Endodermal cell (in vitro differentiated cells): ENCODE data around the gene SH3PXD2A. TPM values are rescaled to one million over a fixed set of nuclear protein-coding genes. Genes with fewer than 3 reads are reported as not detected.

Source experiments
- DNase-seq: peaks from one replicate; pipeline ENCODE4 v3.0.0-alpha.2; 2017
- H3K27ac ChIP-seq: 2 replicates; pipeline ENCODE4 v1.5.1; 2013; ENCODE audit warnings: mild to moderate bottlenecking, low read depth, low read length, moderate library complexity
- H3K27me3 ChIP-seq: 2 replicates; pipeline ENCODE4 v1.6.1; 2013; ENCODE audit warnings: mild to moderate bottlenecking, low read length, moderate library complexity; ENCODE audit not compliant: insufficient read depth, control insufficient read depth, poor library complexity, severe bottlenecking
- H3K36me3 ChIP-seq: 2 replicates; pipeline ENCODE4 v1.7.0; 2013; ENCODE audit warnings: mild to moderate bottlenecking, low read length, moderate library complexity; ENCODE audit not compliant: control insufficient read depth, insufficient read depth
- H3K4me1 ChIP-seq: one replicate; pipeline ENCODE4 v1.7.0; 2013; ENCODE audit warnings: low read length; ENCODE audit not compliant: control insufficient read depth, insufficient read depth
- H3K4me3 ChIP-seq: 2 replicates; pipeline ENCODE4 v1.5.1; 2013; ENCODE audit warnings: mild to moderate bottlenecking, low read length, moderate library complexity
- H3K9ac ChIP-seq: 2 replicates; pipeline ENCODE4 v1.6.1; 2013; ENCODE audit warnings: mild to moderate bottlenecking, low read length, moderate library complexity; ENCODE audit not compliant: poor library complexity, severe bottlenecking; ENCODE audit errors: extremely low read depth
- H3K9me3 ChIP-seq: 2 replicates; pipeline ENCODE4 v1.6.1; 2013; ENCODE audit warnings: mild to moderate bottlenecking, low read length, moderate library complexity; ENCODE audit not compliant: control insufficient read depth
- H3K27ac Mint-ChIP-seq: 2 replicates; pipeline ENCODE4 v1.8.0; 2020; ENCODE audit warnings: mixed read lengths
- H3K27me3 Mint-ChIP-seq: 2 replicates; pipeline ENCODE4 v1.8.0; 2021; ENCODE audit warnings: mild to moderate bottlenecking, mixed read lengths; ENCODE audit not compliant: insufficient read depth
- H3K36me3 Mint-ChIP-seq: 2 replicates; pipeline ENCODE4 v1.8.0; 2020; ENCODE audit warnings: low read depth, mixed read lengths
- H3K4me1 Mint-ChIP-seq: 2 replicates; pipeline ENCODE4 v1.8.0; 2020; ENCODE audit warnings: mixed read lengths
- H3K4me3 Mint-ChIP-seq: 2 replicates; pipeline ENCODE4 v1.8.0; 2020; ENCODE audit warnings: mild to moderate bottlenecking, moderate library complexity, mixed read lengths
- H3K9me3 Mint-ChIP-seq: 2 replicates; pipeline ENCODE4 v1.8.0; 2020; ENCODE audit warnings: mild to moderate bottlenecking, mixed read lengths
- WGBS, 2 experiments: methylation state at CpG; one replicate each; pipeline versions ENCODE4 v1.1.5 to v1.1.7; 2013; ENCODE audit warnings: missing lambda C conversion rate in 2 of 2, mixed read lengths in 1 of 2; ENCODE audit not compliant: insufficient coverage in 1 of 2, insufficient read length in 1 of 2; 5-methylcytosine and 5-hydroxymethylcytosine counted together
- total RNA-seq, 2 donors: library from RNA; stranded (reverse); fragmentation: NEBNext Ultra II Directional in 1 of 2; extraction: Animal tissue kit (Norgen Biotek cat#: 25700) in 1 of 2; gene quantifications; 2 replicates in 1 of 2; 3 replicates in 1 of 2; pipeline ENCODE4 v1.2.1, GENCODE V29; 2021
- TF ChIP-seq, protein P1 (sequence below): fragments of 200-600 bp; sonication (generic); conservative IDR thresholded peaks from 2 replicates; pipeline ENCODE4 v1.5.0; 2021; ENCODE audit warnings: antibody characterized with exemption, mild to moderate bottlenecking

Gene SH3PXD2A
- total RNA-seq, 2 donors from 2014 or later, result 15.7 to 22.6 TPM

DNA sequence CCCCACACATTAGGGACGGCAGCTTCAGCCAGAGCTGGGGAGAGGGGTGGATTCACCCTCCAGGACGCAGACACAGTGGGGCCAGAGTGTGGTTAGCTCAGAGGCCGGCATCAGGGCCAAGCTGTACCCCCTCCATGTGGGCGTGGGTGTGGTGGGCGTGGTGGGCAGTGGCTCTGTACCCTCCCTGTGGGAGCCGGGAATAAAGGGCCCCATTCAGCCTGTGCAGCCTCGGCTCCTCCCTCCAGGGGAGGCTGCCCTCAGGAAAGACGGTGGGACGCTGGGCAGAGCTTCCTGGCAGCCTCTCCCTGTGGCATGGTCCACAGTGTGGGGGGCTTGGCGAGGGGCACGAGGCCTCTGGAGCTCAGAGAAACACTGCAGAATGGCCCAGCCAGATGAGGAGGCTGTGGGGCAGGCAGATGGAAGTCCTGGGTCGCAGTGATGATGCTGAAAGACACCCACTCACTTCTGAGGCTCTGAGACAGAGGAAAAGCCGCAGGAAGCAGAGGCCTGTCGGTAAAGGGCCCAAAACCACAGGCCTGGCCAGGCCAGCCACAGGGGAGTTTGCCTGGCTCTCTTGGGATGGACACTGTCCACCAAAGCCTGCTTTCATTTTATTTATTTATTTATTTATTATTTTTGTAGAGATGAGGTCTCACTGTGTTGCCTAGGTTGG, 108.0 kb downstream of the SH3PXD2A start:
- H3K9me3 ChIP-seq, result peaks cover 4% of the 10 kb centered on the region

DNA sequence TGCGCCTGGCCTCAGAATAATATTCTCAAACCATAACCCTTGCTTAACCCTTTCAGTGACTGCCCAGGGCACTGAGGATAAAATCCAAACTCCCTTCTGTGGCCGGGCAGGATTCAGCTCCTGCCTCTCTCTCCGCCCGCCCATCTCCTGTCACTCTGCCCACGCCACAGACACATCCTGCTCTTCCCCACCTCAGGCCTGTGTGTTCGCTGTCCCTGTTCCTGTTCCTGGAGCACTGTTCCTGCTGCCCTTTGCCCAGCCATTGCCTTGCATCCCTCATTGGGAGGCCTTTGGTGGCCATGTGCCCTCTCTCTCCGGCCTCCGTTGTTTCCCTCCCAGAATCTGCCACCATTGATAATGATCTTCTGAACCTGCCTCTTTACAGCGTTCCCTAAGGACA, 108.8 kb downstream of the SH3PXD2A start:
- no peaks in the 10 kb centered on the region for H3K27me3 Mint-ChIP-seq
- H3K27ac Mint-ChIP-seq, result no peak overlapping the region

More for the DNA sequence above, 108.0 kb downstream of the SH3PXD2A start:
- Mint-ChIP-seq H3K27me3 (no peaks in the 10 kb centered on the region), H3K27ac (no peak overlapping the region), H3K4me3 (no peak overlapping the region), H3K9me3 (peaks cover 2% of the 10 kb centered on the region), H3K4me1 (no peaks in the 10 kb centered on the region), H3K36me3 (peaks cover 2% of the 10 kb centered on the region)
- H3K4me1 ChIP-seq, result no peaks in the 10 kb centered on the region
- TF ChIP-seq, protein P1, sequence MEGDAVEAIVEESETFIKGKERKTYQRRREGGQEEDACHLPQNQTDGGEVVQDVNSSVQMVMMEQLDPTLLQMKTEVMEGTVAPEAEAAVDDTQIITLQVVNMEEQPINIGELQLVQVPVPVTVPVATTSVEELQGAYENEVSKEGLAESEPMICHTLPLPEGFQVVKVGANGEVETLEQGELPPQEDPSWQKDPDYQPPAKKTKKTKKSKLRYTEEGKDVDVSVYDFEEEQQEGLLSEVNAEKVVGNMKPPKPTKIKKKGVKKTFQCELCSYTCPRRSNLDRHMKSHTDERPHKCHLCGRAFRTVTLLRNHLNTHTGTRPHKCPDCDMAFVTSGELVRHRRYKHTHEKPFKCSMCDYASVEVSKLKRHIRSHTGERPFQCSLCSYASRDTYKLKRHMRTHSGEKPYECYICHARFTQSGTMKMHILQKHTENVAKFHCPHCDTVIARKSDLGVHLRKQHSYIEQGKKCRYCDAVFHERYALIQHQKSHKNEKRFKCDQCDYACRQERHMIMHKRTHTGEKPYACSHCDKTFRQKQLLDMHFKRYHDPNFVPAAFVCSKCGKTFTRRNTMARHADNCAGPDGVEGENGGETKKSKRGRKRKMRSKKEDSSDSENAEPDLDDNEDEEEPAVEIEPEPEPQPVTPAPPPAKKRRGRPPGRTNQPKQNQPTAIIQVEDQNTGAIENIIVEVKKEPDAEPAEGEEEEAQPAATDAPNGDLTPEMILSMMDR, result no peak
- H3K9ac ChIP-seq, result no peak overlapping the region
- WGBS, 2 experiments, result 88 to 94% methylated on average over 3 to 14 of the region's 14 CpGs
- H3K27me3 ChIP-seq, result no peaks in the 10 kb centered on the region
- no peak overlapping the region for H3K4me3 ChIP-seq
- DNase-seq, result no peak
- no peaks in the 10 kb centered on the region for H3K36me3 ChIP-seq
- no peak overlapping the region for H3K27ac ChIP-seq

DNA sequence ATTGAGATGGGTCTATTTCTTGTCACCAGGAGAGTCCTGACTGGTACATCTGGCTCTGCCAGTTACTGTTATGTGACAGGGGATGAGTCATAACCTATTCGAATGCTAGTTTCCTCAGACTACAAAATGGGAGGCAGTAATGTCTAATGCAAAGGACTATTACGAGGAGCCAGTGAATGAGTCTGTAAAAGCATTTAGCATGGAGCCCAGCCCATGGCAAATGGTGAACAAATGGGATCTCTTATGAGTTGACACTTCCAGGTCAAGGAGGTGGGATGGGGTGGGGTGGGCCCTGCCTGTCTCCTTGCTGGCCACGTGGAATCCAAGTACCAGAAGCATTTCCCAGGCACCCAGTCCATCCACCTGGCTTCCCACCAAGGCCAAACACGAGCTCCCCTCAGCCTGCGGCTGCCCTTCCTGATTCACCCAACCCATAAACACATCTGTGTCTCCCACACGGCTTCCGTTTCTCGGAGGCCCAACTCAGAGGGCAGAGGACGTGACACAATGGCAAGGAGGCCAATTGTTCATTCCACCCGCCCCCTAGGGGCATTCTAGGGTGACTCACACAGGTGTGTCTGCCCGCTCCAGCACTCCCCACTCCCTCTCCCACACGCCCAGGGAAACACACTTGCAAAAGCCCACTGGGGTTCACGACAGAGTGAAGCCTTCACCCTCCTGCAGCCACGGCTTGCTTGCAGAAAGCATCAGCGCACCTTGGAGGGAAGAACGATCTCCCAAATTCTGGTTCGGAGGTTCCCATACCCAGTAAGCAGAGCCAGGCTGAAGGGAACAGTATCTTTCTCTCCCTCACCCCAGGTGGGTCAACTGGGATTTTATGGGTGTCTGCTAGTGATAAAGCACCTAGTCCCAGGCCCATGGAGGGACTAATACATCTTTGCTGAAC, 109.8 kb downstream of the SH3PXD2A start:
- DNase-seq, result peak; percentile 63
- no peaks in the 10 kb centered on the region for H3K27me3 Mint-ChIP-seq
- peaks cover 2% of the 10 kb centered on the region for H3K36me3 Mint-ChIP-seq
- no peaks in the 10 kb centered on the region for H3K4me1 Mint-ChIP-seq
- Histone ChIP-seq H3K27me3 (no peaks in the 10 kb centered on the region), H3K9ac (no peak overlapping the region), H3K27ac (no peak overlapping the region), H3K4me1 (no peaks in the 10 kb centered on the region), H3K36me3 (no peaks in the 10 kb centered on the region), H3K9me3 (no peaks in the 10 kb centered on the region), H3K4me3 (no peak overlapping the region)
- no peak overlapping the region for H3K27ac Mint-ChIP-seq
- TF ChIP-seq, protein P1, result peak; percentile 49
- 86 to 96% methylated on average over 8 to 17 of the region's 17 CpGs for WGBS, 2 experiments
- no peak overlapping the region for H3K4me3 Mint-ChIP-seq
- H3K9me3 Mint-ChIP-seq, result no peaks in the 10 kb centered on the region

More for the DNA sequence above, 108.8 kb downstream of the SH3PXD2A start:
- TF ChIP-seq, protein P1, result no peak
- Histone ChIP-seq H3K27me3 (no peaks in the 10 kb centered on the region), H3K9me3 (no peaks in the 10 kb centered on the region), H3K36me3 (no peaks in the 10 kb centered on the region), H3K27ac (no peak overlapping the region), H3K9ac (no peak overlapping the region), H3K4me3 (no peak overlapping the region), H3K4me1 (no peaks in the 10 kb centered on the region)
- Mint-ChIP-seq H3K4me3 (no peak overlapping the region), H3K36me3 (peaks cover 2% of the 10 kb centered on the region), H3K9me3 (no peaks in the 10 kb centered on the region), H3K4me1 (no peaks in the 10 kb centered on the region)
- 95% methylated on average over 7 to 9 of the region's 9 CpGs for WGBS, 2 experiments
- DNase-seq, result no peak
